Neuronal stem cell (in vitro differentiated cells): Measurements from ENCODE around the gene ENTPD3. TPM values are rescaled to one million over a fixed set of nuclear protein-coding genes. Genes with fewer than 3 reads are reported as not detected.

Experiments
- DNase-seq: peaks from one replicate; pipeline ENCODE4 v3.0.0-alpha.2; 2013; ENCODE audit warnings: low spot score
- H2AFZ ChIP-seq: one replicate; pipeline ENCODE4 v1.6.1; 2013; ENCODE audit warnings: mild to moderate bottlenecking, low read length, inconsistent platforms
- H2AK5ac ChIP-seq: 2 replicates; pipeline ENCODE4 v1.6.1; 2013; ENCODE audit warnings: low read depth, mild to moderate bottlenecking, inconsistent platforms, low read length, moderate library complexity, mixed read lengths
- H2BK120ac ChIP-seq: 2 replicates; pipeline ENCODE4 v1.6.1; 2013; ENCODE audit warnings: low read depth, mild to moderate bottlenecking, inconsistent platforms, low read length, moderate library complexity, mixed read lengths
- H2BK12ac ChIP-seq: one replicate; pipeline ENCODE4 v1.6.1; 2013; ENCODE audit warnings: low read length, inconsistent platforms
- H2BK15ac ChIP-seq: 2 replicates; pipeline ENCODE4 v1.6.1; 2013; ENCODE audit warnings: mild to moderate bottlenecking, low read length, inconsistent platforms, mixed read lengths
- H2BK5ac ChIP-seq: one replicate; pipeline ENCODE4 v1.6.1; 2013; ENCODE audit warnings: inconsistent platforms, mild to moderate bottlenecking, low read length, moderate library complexity
- H3K14ac ChIP-seq: one replicate; pipeline ENCODE4 v1.6.1; 2013; ENCODE audit warnings: low read length, inconsistent platforms
- H3K18ac ChIP-seq: 2 replicates; pipeline ENCODE4 v1.6.1; 2013; ENCODE audit warnings: low read length, inconsistent platforms
- H3K23ac ChIP-seq: 2 replicates; pipeline ENCODE4 v1.6.1; 2013; ENCODE audit warnings: low read depth, mild to moderate bottlenecking, mixed read lengths, low read length, inconsistent platforms; ENCODE audit not compliant: poor library complexity
- H3K27ac ChIP-seq: replicated peaks from 3 replicates; pipeline ENCODE4 v1.5.1; 2013; ENCODE audit warnings: low read length, inconsistent platforms
- H3K27me3 ChIP-seq, 3 experiments: 2 replicates each; pipeline ENCODE4 v1.6.1; 2013; ENCODE audit warnings: low read length in 3 of 3, mild to moderate bottlenecking in 2 of 3, inconsistent platforms in 1 of 3, low read depth in 1 of 3, mixed read lengths in 1 of 3, moderate library complexity in 1 of 3; ENCODE audit not compliant: control insufficient read depth in 3 of 3, insufficient read depth in 3 of 3
- H3K36me3 ChIP-seq, 2 donors: replicated peaks in 1 of 2; 2 replicates each; pipeline ENCODE4 v1.6.1; 2013; ENCODE audit warnings: low read length in 2 of 2; ENCODE audit not compliant: control insufficient read depth in 2 of 2, insufficient read depth in 2 of 2
- H3K4ac ChIP-seq: 2 replicates; pipeline ENCODE4 v1.6.1; 2013; ENCODE audit warnings: inconsistent platforms, mild to moderate bottlenecking, low read length, moderate library complexity
- H3K4me1 ChIP-seq, 2 donors: 1 replicate in 1 of 2; 2 replicates in 1 of 2; pipeline ENCODE4 v1.6.1; 2013; ENCODE audit warnings: low read length in 2 of 2, low read depth in 1 of 2; ENCODE audit not compliant: control insufficient read depth in 2 of 2, insufficient read depth in 1 of 2
- H3K4me2 ChIP-seq: one replicate; pipeline ENCODE4 v1.6.1; 2013; ENCODE audit warnings: mild to moderate bottlenecking, low read length, inconsistent platforms; ENCODE audit not compliant: insufficient read depth, poor library complexity, severe bottlenecking
- H3K4me3 ChIP-seq, 2 donors: 2 replicates each; pipeline ENCODE4 v1.5.1; 2013; ENCODE audit warnings: low read length in 2 of 2, mild to moderate bottlenecking in 2 of 2, inconsistent platforms in 1 of 2, moderate library complexity in 1 of 2
- H3K79me1 ChIP-seq: one replicate; pipeline ENCODE4 v1.6.1; 2013; ENCODE audit warnings: low read depth, mild to moderate bottlenecking, inconsistent platforms, low read length, moderate library complexity
- H3K9ac ChIP-seq: one replicate; pipeline ENCODE4 v1.6.1; 2013; ENCODE audit warnings: mild to moderate bottlenecking, low read depth, low read length, inconsistent platforms; ENCODE audit not compliant: poor library complexity
- H3K9me3 ChIP-seq, 2 donors: replicated peaks in 1 of 2; 2 replicates each; pipeline versions ENCODE3 to v1.6.1; 2013; ENCODE audit warnings: low read length in 2 of 2, mild to moderate bottlenecking in 2 of 2, inconsistent platforms in 1 of 2, low read depth in 1 of 2, mixed read lengths in 1 of 2, moderate library complexity in 1 of 2; ENCODE audit not compliant: control insufficient read depth in 2 of 2, insufficient read depth in 1 of 2
- H4K8ac ChIP-seq: one replicate; pipeline ENCODE4 v1.6.1; 2013; ENCODE audit warnings: low read depth, mild to moderate bottlenecking, inconsistent platforms, low read length, moderate library complexity
- H4K91ac ChIP-seq: one replicate; pipeline ENCODE4 v1.6.1; 2013; ENCODE audit warnings: low read length, low read depth, mild to moderate bottlenecking, inconsistent platforms; ENCODE audit not compliant: poor library complexity
- WGBS, 2 donors: extraction: QIAGEN DNeasy Blood & Tissue Kit; methylation state at CpG; one replicate each; pipeline ENCODE4 v1.1.7; 2013; ENCODE audit warnings: missing lambda C conversion rate in 2 of 2, mixed read lengths in 1 of 2; ENCODE audit not compliant: insufficient read length in 2 of 2, insufficient replicate concordance in 1 of 2; ENCODE audit errors: extremely low coverage in 2 of 2; 5-methylcytosine and 5-hydroxymethylcytosine counted together
- polyA plus RNA-seq, 2 experiments: library from polyadenylated mRNA; stranded (reverse); fragments of 200-250 nt; gene quantifications; one replicate each; pipeline ENCODE4 v1.2.3, GENCODE V29; 2013

The ENTPD3 gene, protein sequence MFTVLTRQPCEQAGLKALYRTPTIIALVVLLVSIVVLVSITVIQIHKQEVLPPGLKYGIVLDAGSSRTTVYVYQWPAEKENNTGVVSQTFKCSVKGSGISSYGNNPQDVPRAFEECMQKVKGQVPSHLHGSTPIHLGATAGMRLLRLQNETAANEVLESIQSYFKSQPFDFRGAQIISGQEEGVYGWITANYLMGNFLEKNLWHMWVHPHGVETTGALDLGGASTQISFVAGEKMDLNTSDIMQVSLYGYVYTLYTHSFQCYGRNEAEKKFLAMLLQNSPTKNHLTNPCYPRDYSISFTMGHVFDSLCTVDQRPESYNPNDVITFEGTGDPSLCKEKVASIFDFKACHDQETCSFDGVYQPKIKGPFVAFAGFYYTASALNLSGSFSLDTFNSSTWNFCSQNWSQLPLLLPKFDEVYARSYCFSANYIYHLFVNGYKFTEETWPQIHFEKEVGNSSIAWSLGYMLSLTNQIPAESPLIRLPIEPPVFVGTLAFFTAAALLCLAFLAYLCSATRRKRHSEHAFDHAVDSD
- polyA plus RNA-seq (2013, experiment 1 of 2) = 0.03 TPM
- not detected for polyA plus RNA-seq (2013, experiment 2 of 2)

DNA sequence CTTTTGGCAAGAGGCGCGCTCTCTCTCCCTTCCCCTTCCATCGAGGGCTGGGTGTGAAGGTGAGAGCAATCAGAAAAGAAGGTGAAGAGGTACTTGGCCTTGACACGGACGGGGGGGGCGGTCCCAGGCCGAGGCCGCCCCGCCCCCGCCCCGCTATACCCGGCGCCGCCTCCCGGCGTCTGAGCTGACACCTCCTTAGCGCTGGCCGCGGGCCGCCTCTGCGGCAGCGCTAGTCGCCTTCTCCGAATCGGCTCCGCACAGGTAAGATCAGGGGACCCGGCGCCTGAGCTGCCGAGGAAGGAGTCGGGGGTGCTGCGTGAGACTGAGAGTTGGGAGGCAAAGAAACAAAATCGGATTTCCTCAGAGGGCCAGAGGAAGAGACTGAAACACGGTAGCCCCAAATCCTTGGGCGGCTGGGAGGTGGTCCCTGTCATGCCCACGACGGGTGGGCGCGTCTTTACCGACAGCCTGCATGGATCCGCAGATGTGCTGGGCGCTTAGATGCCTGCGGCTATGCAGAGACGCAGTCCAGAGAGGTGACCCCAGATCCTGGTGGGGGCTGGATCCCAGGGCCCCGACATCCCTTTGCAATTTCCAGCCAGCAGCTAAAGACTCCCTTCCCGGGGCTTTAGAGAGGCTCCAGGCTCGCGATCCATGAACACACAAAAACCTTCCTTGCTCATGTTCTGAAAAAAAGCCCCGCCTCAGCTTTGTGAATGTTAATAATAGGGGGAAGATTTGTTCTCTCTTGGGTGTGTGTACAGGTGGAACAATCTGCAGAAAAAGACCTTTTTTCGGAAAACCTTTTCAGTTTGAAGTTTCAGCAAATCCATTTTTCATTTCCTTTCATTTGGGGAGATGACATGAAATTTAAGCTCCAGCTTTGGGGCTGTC is at the start of gene ENTPD3:
Gene ENTPD3 (plus strand): TSS at position 184 of the 894 bp plus-strand sequence. CDS start 874 bp downstream, outside the sequence.
- Histone ChIP-seq H4K91ac (no peak within 1 kb of the TSS), H3K27ac (no peak within 1 kb of the TSS), H3K4ac (no peak within 1 kb of the TSS), H2BK15ac (no peak within 1 kb of the TSS), H4K8ac (no peak within 1 kb of the TSS), H3K79me1 (no peaks in the 10 kb centered on the region), H3K18ac (no peak within 1 kb of the TSS), H3K9me3 (peaks cover 0 to 1% of the 10 kb centered on the region in 2 donors), H2BK5ac (no peak within 1 kb of the TSS), H2AFZ (peak within 1 kb of the TSS; percentile 81), H2BK120ac (no peak within 1 kb of the TSS), H3K4me3 (peak within 1 kb of the TSS; percentile 18 to 73), H3K14ac (no peak within 1 kb of the TSS), H3K9ac (peak within 1 kb of the TSS; percentile 32), H3K36me3 (no peaks in the 10 kb centered on the region), H3K23ac (peak within 1 kb of the TSS; percentile 16), H3K4me1 (peaks cover 0 to 5% of the 10 kb centered on the region in 2 donors), H2BK12ac (no peak within 1 kb of the TSS), H3K4me2 (peak within 1 kb of the TSS; percentile 82), H3K27me3 (peaks cover 2 to 49% (median 37%) of the 10 kb centered on the region in 3 experiments), H2AK5ac (no peak within 1 kb of the TSS)
- peak; percentile 15 for DNase-seq
- no CpG with 5 or more reads among the region's 49 CpGs for WGBS, 2 donors

DNA sequence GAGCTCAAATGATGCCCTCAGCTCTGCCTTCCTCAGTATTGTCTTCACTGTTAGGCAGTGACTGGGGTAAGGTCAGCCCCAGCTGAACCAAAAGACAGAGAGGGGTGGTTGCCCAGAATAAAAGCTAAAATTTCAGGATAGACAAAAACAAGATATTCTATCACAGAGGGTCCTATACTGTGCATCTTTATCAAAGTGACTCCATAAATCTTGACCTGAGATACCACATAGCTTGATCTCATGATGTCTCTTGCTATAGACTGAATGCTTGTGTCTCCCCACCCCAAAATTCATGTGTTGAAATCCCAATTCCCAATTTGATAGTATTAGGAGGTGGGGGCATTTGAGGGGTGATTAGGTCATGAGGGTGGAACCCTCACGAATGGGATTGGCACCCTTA is 47.1 kb upstream of the ENTPD3 start:
- no peaks in the 10 kb centered on the region for H3K79me1 ChIP-seq
- H3K9ac ChIP-seq = no peak overlapping the region
- DNase-seq = no peak
- H2AFZ ChIP-seq = no peak overlapping the region
- WGBS, 2 donors = no CpG with 5 or more reads among the region's 1 CpG
- no peak overlapping the region for H3K4me2 ChIP-seq
- H3K4me1 ChIP-seq = no peaks in the 10 kb centered on the region
- H3K9me3 ChIP-seq = no peaks in the 10 kb centered on the region
- no peak overlapping the region for H2BK120ac ChIP-seq
- no peak overlapping the region for H3K23ac ChIP-seq
- H3K27me3 ChIP-seq = no peaks in the 10 kb centered on the region
- H2BK12ac ChIP-seq = no peak overlapping the region
- H2BK5ac ChIP-seq = no peak overlapping the region
- no peak overlapping the region for H4K8ac ChIP-seq
- H3K4ac ChIP-seq = no peak overlapping the region
- no peak overlapping the region for H3K27ac ChIP-seq
- H4K91ac ChIP-seq = no peak overlapping the region
- H3K14ac ChIP-seq = no peak overlapping the region
- H2AK5ac ChIP-seq = no peak overlapping the region
- H3K18ac ChIP-seq = no peak overlapping the region
- H2BK15ac ChIP-seq = no peak overlapping the region
- H3K36me3 ChIP-seq = no peaks in the 10 kb centered on the region
- no peak overlapping the region for H3K4me3 ChIP-seq

DNA sequence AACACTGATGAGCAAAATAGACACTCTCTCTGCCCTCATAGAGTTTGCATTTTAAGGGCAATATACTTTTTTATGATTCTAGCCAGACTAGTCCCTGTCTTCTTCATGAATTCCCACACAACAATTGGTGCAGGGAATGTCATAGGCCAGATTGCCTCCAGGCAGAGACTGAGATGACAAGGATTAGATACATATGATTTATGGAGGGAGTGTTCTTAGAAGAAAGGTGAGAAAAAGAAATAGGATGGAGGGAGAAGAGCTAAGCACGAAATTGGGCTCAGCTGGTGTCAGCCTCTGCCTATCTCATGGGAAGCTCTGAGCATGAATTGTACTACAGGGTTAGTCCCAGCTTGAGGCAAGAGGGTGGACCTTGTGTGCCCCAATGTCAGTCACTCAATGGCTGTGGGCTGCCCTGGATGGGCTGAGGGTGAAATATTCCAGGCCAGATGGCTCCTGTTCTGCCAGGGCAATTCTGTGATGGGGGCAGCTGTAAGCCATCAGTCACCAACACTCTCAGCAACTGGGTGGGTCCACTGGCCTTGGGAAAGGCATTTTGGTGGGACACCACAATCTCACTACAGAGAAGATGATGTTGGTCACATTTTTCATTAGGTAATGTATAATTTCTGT is 46.3 kb upstream of the ENTPD3 start:
- Histone ChIP-seq H3K4me3 (no peak overlapping the region), H4K91ac (no peak overlapping the region), H3K4me2 (no peak overlapping the region), H2AK5ac (no peak overlapping the region), H3K23ac (no peak overlapping the region), H2BK120ac (no peak overlapping the region), H3K18ac (no peak overlapping the region), H3K9me3 (no peaks in the 10 kb centered on the region), H2BK15ac (no peak overlapping the region), H3K79me1 (no peaks in the 10 kb centered on the region), H3K27ac (no peak overlapping the region), H2BK5ac (no peak overlapping the region), H4K8ac (no peak overlapping the region), H3K36me3 (no peaks in the 10 kb centered on the region), H2AFZ (no peak overlapping the region), H2BK12ac (no peak overlapping the region), H3K9ac (no peak overlapping the region), H3K27me3 (no peaks in the 10 kb centered on the region), H3K4ac (no peak overlapping the region), H3K14ac (no peak overlapping the region), H3K4me1 (no peaks in the 10 kb centered on the region)
- no peak for DNase-seq
- WGBS, 2 donors = no CpG with 5 or more reads among the region's 1 CpG
